CD4-positive, CD25-positive, alpha-beta regulatory T cell (primary cell): Measurements from ENCODE around the gene AFAP1L1. TPM values are rescaled to one million over a fixed set of nuclear protein-coding genes. Genes with fewer than 3 reads are reported as not detected.

ENCODE experiments used
- ATAC-seq, 2 donors: fragments of 150-1000 bp; cut with Tn5 transposase; one replicate each; pipeline ENCODE4 v1.10.0; 2021; ENCODE audit warnings: low read depth in 2 of 2, moderate number of reproducible peaks in 2 of 2, moderate library complexity in 1 of 2
- DNase-seq, 3 donors: peaks; one replicate each; pipeline versions ENCODE4 v3.0.0 to v3.0.0-alpha.2; 2012 to 2022; ENCODE audit warnings: mixed read lengths in 1 of 3
- H3K27ac ChIP-seq: one replicate; pipeline ENCODE4 v1.7.0; 2013; ENCODE audit warnings: mild to moderate bottlenecking, low read length; ENCODE audit not compliant: insufficient read depth, poor library complexity, severe bottlenecking
- H3K27me3 ChIP-seq: one replicate; pipeline ENCODE4 v1.7.0; 2013; ENCODE audit warnings: low read length; ENCODE audit not compliant: control insufficient read depth, insufficient read depth
- H3K36me3 ChIP-seq: one replicate; pipeline ENCODE4 v1.7.0; 2013; ENCODE audit warnings: mild to moderate bottlenecking, low read length, moderate library complexity; ENCODE audit not compliant: control insufficient read depth, insufficient read depth
- H3K4me1 ChIP-seq: 2 replicates; pipeline ENCODE4 v1.7.0; 2013; ENCODE audit warnings: mild to moderate bottlenecking, low read length; ENCODE audit not compliant: insufficient read depth, control insufficient read depth, poor library complexity, severe bottlenecking
- H3K4me3 ChIP-seq: one replicate; pipeline ENCODE4 v1.7.0; 2013; ENCODE audit warnings: low read depth, mild to moderate bottlenecking, low read length, moderate library complexity
- H3K9me3 ChIP-seq, 2 experiments: 1 replicate in 1 of 2; 2 replicates in 1 of 2; pipeline ENCODE4 v1.7.0; 2013; ENCODE audit warnings: low read length in 2 of 2, mild to moderate bottlenecking in 1 of 2, moderate library complexity in 1 of 2; ENCODE audit not compliant: control insufficient read depth in 2 of 2
- H3K27ac Mint-ChIP-seq, 3 donors: one replicate each; pipeline ENCODE4 v1.8.0; 2020 to 2022; ENCODE audit warnings: mild to moderate bottlenecking in 3 of 3, mixed read lengths in 3 of 3, moderate library complexity in 2 of 3
- H3K27me3 Mint-ChIP-seq: one replicate; pipeline ENCODE4 v1.8.0; 2022; ENCODE audit warnings: mild to moderate bottlenecking, mixed read lengths
- H3K36me3 Mint-ChIP-seq: one replicate; pipeline ENCODE4 v1.8.0; 2020; ENCODE audit warnings: mixed read lengths
- H3K4me1 Mint-ChIP-seq, 4 donors: one replicate each; pipeline ENCODE4 v1.8.0; 2020 to 2022; ENCODE audit warnings: mixed read lengths in 4 of 4, mild to moderate bottlenecking in 1 of 4
- H3K4me3 Mint-ChIP-seq, 4 donors: one replicate each; pipeline ENCODE4 v1.8.0; 2020 to 2022; ENCODE audit warnings: mild to moderate bottlenecking in 4 of 4, mixed read lengths in 4 of 4, moderate library complexity in 3 of 4
- H3K9me3 Mint-ChIP-seq, 7 donors: one replicate each; pipeline ENCODE4 v1.8.0; 2020 to 2022; ENCODE audit warnings: mixed read lengths in 7 of 7, mild to moderate bottlenecking in 3 of 7, moderate library complexity in 2 of 7
- polyA plus RNA-seq, 4 donors: library from polyadenylated mRNA; unstranded; fragments of 300-500 nt; fragmentation: Illumina TruSeq; gene quantifications; one replicate each; pipeline ENCODE4 v1.2.3, GENCODE V29; 2021
- total RNA-seq: library from RNA; stranded (reverse); gene quantifications from one replicate; pipeline ENCODE4 v1.2.3, GENCODE V29; 2022

The AFAP1L1 gene
- total and polyA plus RNA-seq, 5 donors from 2014 or later: 0.14 TPM; not detected in 4

DNA sequence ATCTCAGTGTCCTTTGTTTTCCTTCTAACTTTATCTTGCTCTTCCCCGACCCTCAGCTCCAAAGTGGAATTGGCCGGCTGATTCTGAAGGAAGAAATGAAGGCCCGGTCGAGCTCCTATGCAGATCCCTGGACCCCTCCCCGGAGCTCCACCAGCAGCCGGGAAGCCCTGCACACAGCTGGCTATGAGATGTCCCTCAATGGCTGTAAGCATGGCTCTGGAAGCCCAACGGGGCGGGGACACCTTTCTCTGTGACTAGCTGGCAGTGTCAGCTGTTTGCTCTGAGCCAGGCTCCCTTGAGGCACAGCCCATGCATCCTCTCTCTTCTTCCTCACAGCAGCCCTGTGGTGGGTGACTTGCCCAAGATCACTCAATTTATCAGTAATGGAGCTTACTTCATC lies 23.9 kb upstream of the AFAP1L1 start:
- no peak overlapping the region for H3K27ac Mint-ChIP-seq
- DNase-seq: no peak
- peaks cover 0 to 1% (median 0%) of the 10 kb centered on the region in 7 donors for H3K9me3 Mint-ChIP-seq
- H3K4me3 Mint-ChIP-seq: no peak overlapping the region
- Histone ChIP-seq H3K4me3 (no peak overlapping the region), H3K36me3 (no peaks in the 10 kb centered on the region), H3K27me3 (no peaks in the 10 kb centered on the region), H3K27ac (no peak overlapping the region), H3K9me3 (no peaks in the 10 kb centered on the region), H3K4me1 (peaks cover 3% of the 10 kb centered on the region)
- no peaks in the 10 kb centered on the region for H3K36me3 Mint-ChIP-seq
- peaks cover 0 to 4% (median 0%) of the 10 kb centered on the region in 4 donors for H3K4me1 Mint-ChIP-seq
- no peak for ATAC-seq
- H3K27me3 Mint-ChIP-seq: peaks cover 7% of the 10 kb centered on the region

DNA sequence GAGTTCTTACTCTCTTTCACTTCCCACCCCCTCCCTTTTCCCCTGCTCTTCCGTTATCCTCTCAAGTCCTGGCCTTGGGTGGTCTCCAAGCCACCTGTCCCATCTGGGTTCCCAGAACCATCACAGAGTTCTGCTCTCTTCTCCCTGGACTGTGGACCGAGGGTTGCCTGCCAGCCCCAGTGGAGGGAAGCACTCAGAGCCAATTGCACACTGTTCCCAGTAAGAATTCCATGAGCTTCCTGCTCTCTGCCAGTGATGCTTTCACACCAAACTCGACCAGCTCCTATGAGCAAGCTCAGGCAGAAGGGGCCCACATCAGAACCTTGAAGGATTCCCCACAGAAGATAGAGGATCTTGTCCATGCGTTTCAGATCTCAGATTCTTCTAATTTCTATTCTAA lies 20.1 kb upstream of the AFAP1L1 start:
- Mint-ChIP-seq H3K4me3 (no peak overlapping the region), H3K36me3 (no peaks in the 10 kb centered on the region), H3K9me3 (peaks cover 0 to 3% (median 0%) of the 10 kb centered on the region in 7 donors), H3K27me3 (peaks cover 9% of the 10 kb centered on the region), H3K4me1 (peaks cover 0 to 6% (median 2%) of the 10 kb centered on the region in 4 donors), H3K27ac (no peak overlapping the region)
- Histone ChIP-seq H3K27ac (no peak overlapping the region), H3K4me3 (no peak overlapping the region), H3K4me1 (no peaks in the 10 kb centered on the region), H3K36me3 (no peaks in the 10 kb centered on the region), H3K9me3 (no peaks in the 10 kb centered on the region), H3K27me3 (no peaks in the 10 kb centered on the region)
- DNase-seq: no peak
- ATAC-seq: no peak

DNA sequence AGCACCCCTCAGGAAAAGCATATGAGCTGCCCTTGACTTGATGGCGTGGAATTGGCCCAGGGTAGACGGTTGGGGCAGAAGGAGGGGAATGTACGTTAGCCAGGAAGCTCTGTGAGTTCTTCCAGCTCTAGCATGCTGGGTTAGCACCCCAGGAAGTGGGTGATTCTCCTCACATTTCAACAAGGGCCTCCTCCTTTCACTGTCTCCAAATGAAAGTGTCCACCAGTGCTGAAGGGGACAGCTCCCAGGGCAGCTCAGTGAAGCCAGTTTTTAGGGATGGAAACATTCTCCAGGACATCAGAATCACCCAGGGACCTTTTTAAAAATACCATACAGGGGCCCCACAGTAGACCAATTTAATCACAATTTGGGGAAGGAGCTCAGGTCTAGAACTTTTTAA lies 17.2 kb upstream of the AFAP1L1 start:
- peaks cover 0 to 3% (median 0%) of the 10 kb centered on the region in 7 donors for H3K9me3 Mint-ChIP-seq
- H3K27me3 Mint-ChIP-seq: peaks cover 10% of the 10 kb centered on the region
- no peak overlapping the region for H3K4me3 Mint-ChIP-seq
- H3K27ac ChIP-seq: no peak overlapping the region
- H3K36me3 Mint-ChIP-seq: no peaks in the 10 kb centered on the region
- H3K4me1 ChIP-seq: no peaks in the 10 kb centered on the region
- no peaks in the 10 kb centered on the region for H3K36me3 ChIP-seq
- no peak overlapping the region for H3K4me3 ChIP-seq
- H3K4me1 Mint-ChIP-seq: peaks cover 0 to 6% (median 2%) of the 10 kb centered on the region in 4 donors
- H3K9me3 ChIP-seq: no peaks in the 10 kb centered on the region
- H3K27me3 ChIP-seq: no peaks in the 10 kb centered on the region
- DNase-seq (no peak), ATAC-seq (no peak)
- no peak overlapping the region for H3K27ac Mint-ChIP-seq

GRCh38 chr5:149256451-149256850 lies 15.2 kb upstream of the AFAP1L1 start:
- H3K9me3 ChIP-seq: no peaks in the 10 kb centered on the region
- H3K36me3 ChIP-seq: no peaks in the 10 kb centered on the region
- Mint-ChIP-seq H3K36me3 (no peaks in the 10 kb centered on the region), H3K27ac (no peak overlapping the region), H3K4me3 (no peak overlapping the region), H3K4me1 (peaks cover 0 to 6% (median 2%) of the 10 kb centered on the region in 4 donors), H3K9me3 (peaks cover 0 to 5% (median 0%) of the 10 kb centered on the region in 7 donors), H3K27me3 (peaks cover 17% of the 10 kb centered on the region)
- ATAC-seq: no peak
- H3K27me3 ChIP-seq: peaks cover 3% of the 10 kb centered on the region
- no peak for DNase-seq
- H3K4me3 ChIP-seq: no peak overlapping the region
- no peak overlapping the region for H3K27ac ChIP-seq
- no peaks in the 10 kb centered on the region for H3K4me1 ChIP-seq

- Mint-ChIP-seq H3K9me3 (peaks cover 0 to 5% (median 0%) of the 10 kb centered on the region in 7 donors), H3K27ac (no peak overlapping the region), H3K36me3 (no peaks in the 10 kb centered on the region), H3K4me1 (peaks cover 0 to 6% (median 2%) of the 10 kb centered on the region in 4 donors), H3K4me3 (no peak overlapping the region), H3K27me3 (peaks cover 20% of the 10 kb centered on the region)
- no peak overlapping the region for H3K4me3 ChIP-seq
- no peaks in the 10 kb centered on the region for H3K9me3 ChIP-seq
- ATAC-seq (no peak), DNase-seq (no peak)
- H3K27me3 ChIP-seq: peaks cover 3% of the 10 kb centered on the region
- no peaks in the 10 kb centered on the region for H3K36me3 ChIP-seq
- H3K4me1 ChIP-seq: no peaks in the 10 kb centered on the region
- no peak overlapping the region for H3K27ac ChIP-seq
These were observed 14.5 kb upstream of the AFAP1L1 start for GRCh38 chr5:149257131-149257530.

DNA sequence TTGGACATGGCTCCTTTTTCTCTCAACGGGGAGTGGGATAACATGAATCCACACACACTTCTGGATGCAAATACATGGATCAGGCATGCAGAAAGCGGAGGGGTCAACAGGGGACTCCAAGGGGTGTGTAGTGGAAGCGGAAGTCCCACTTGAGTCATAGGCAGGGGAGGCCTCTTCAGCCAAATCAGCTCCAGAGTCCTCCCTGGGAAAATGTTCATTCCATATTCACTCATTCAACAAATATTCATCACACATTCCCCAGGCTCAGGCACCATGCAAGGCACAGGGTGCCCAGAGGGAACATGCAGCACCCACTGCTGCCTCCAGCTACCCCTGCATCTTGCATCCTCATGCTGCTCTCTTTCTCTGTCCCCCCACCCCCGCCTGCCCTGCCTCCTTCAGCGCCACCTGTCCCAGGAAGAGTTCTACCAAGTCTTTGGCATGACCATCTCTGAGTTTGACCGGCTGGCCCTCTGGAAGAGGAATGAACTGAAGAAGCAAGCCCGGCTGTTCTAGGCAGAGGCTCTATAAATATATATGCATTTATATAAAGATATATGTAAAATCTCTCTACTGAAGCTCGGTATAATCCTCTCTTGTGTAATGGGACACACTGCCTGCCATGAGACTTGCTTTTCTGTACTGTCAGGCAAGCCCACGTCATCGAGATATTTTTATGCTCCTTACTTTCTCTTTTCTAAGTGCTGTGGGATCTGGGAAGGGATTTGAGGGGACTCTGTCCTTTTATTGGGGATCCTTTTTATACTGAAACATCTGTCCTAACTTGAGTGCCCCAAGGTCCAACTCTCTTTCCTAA lies 13.6 kb upstream of the AFAP1L1 start:
- peaks cover 0 to 6% (median 2%) of the 10 kb centered on the region in 4 donors for H3K4me1 Mint-ChIP-seq
- peaks cover 20% of the 10 kb centered on the region for H3K27me3 Mint-ChIP-seq

DNA sequence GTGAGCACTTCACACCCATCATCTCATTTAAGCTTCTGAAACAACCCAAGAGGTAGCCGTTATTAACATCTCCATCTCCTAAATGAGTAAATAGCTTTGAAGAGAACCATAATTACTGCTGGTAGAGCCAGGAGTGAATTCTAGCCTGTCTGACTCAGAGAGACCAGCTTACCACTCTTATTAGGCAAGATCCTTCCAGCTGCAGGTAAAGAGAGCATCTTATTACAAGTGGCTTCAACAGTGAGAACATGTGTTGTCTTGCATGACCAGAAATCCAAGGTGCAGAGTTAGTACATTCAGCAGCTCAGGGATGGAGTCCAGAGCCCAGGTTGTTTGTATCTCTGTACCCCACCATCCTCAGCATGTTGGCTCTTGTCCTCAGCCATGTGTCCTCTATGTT lies 10.9 kb upstream of the AFAP1L1 start:
- no peak overlapping the region for H3K27ac Mint-ChIP-seq
- no peak overlapping the region for H3K4me3 ChIP-seq
- no peak for DNase-seq
- H3K4me3 Mint-ChIP-seq: no peak overlapping the region
- peaks cover 3% of the 10 kb centered on the region for H3K27me3 ChIP-seq
- peaks cover 21% of the 10 kb centered on the region for H3K27me3 Mint-ChIP-seq
- H3K4me1 Mint-ChIP-seq: peaks cover 0 to 10% (median 6%) of the 10 kb centered on the region in 4 donors
- H3K9me3 ChIP-seq: no peaks in the 10 kb centered on the region
- no peaks in the 10 kb centered on the region for H3K4me1 ChIP-seq
- H3K27ac ChIP-seq: no peak overlapping the region
- H3K36me3 ChIP-seq: no peaks in the 10 kb centered on the region
- no peak for ATAC-seq
- peaks cover 0 to 2% (median 0%) of the 10 kb centered on the region in 7 donors for H3K9me3 Mint-ChIP-seq
- H3K36me3 Mint-ChIP-seq: no peaks in the 10 kb centered on the region

More for the DNA sequence above, 13.6 kb upstream of the AFAP1L1 start:
- no peak overlapping the region for H3K4me3 ChIP-seq
- peaks cover 0 to 5% (median 0%) of the 10 kb centered on the region in 7 donors for H3K9me3 Mint-ChIP-seq
- no peak overlapping the region for H3K27ac Mint-ChIP-seq
- no peaks in the 10 kb centered on the region for H3K9me3 ChIP-seq
- no peaks in the 10 kb centered on the region for H3K36me3 ChIP-seq
- no peak for ATAC-seq
- H3K27ac ChIP-seq: no peak overlapping the region
- H3K27me3 ChIP-seq: peaks cover 3% of the 10 kb centered on the region
- no peak overlapping the region for H3K4me3 Mint-ChIP-seq
- H3K4me1 ChIP-seq: no peaks in the 10 kb centered on the region
- H3K36me3 Mint-ChIP-seq: no peaks in the 10 kb centered on the region
- DNase-seq: no peak

DNA sequence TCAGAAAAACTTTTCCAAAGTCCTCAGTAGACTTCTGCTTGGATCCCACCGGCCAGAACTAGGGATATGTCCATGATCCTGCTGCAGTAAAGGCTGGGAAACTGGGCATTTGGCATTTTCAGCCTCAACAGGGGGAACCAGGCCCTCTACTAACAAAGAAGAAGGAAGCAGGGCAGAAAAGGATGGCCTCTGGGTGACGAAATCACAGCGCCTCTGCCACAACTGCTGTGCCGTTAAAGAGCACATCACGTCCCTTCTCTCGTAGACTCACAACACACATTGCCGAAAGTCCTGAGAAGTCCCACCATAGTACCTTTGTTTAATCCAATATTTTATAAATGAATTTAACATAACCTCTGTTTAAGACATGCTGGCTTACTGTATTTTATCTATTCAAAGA lies 10.4 kb upstream of the AFAP1L1 start:
- no peak overlapping the region for H3K27ac ChIP-seq
- DNase-seq: no peak
- peaks cover 3% of the 10 kb centered on the region for H3K27me3 ChIP-seq
- no peak overlapping the region for H3K4me3 ChIP-seq
- Mint-ChIP-seq H3K36me3 (no peaks in the 10 kb centered on the region), H3K4me3 (no peak overlapping the region), H3K4me1 (peaks cover 0 to 7% (median 6%) of the 10 kb centered on the region in 4 donors), H3K27me3 (peaks cover 19% of the 10 kb centered on the region), H3K9me3 (peaks cover 0 to 2% (median 0%) of the 10 kb centered on the region in 7 donors), H3K27ac (no peak overlapping the region)
- H3K4me1 ChIP-seq: no peaks in the 10 kb centered on the region
- H3K9me3 ChIP-seq: no peaks in the 10 kb centered on the region
- H3K36me3 ChIP-seq: no peaks in the 10 kb centered on the region
- ATAC-seq: no peak
